Stimulated activated CD8-positive, alpha-beta memory T cell treated with anti-CD3 and anti-CD28 coated beads, Interleukin-4, amount 100 ng/mL, for 24 hours (primary cell): ENCODE results near the gene ANKRD13B.
"Not testable (repeated sequence)": the region's sequence is repeated elsewhere in the genome, so short reads cannot be mapped to it uniquely, and the experiment has no call there.

Experiments used
- DNase-seq: peaks from one replicate; pipeline ENCODE4 v3.0.0-alpha.2; 2020; ENCODE audit warnings: low read depth

ANKRD13B gene

DNA sequence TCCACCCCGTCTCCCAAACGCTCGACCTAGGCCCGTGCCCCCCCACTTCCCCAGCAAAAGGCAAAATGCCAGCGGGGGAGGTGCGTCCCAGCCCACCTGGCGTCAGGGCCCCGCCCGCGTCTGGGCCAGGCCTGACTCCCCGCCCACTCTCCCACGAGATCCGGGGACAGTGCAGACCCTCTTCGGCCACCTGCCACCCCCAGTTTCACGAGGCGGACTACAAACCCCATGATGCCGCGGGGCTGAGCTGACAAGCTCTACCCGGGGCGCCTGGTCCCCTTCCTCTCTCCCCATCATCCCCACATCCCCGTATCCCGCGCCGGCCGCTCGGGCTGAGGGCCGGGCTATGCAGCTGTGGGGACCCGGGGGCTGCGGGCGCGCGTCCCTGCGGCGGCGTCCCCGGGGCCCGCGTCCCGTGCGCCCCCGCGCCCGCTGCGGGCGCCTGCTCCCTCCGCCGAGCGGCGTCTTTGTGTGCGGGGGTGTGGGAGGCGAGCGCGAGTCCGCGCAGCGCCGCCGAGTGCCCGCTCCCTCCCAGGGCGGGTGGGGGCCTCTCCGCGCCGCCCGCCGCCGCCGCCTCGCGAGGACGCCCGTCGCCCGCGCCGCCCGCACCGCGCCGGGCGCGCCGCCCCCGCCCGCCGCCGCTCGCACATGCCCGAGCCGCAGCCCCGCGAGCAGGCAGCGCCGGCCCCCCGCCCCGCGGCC, at the start of gene ANKRD13B:
Gene ANKRD13B (plus strand): TSS at position 283 of the 702 bp plus-strand sequence. CDS start 490 bp downstream, outside the sequence.
- DNase-seq: no peak

GRCh38 chr17:29544066-29544465, 48.9 kb upstream of the ANKRD13B start:
- no peak for DNase-seq

DNA sequence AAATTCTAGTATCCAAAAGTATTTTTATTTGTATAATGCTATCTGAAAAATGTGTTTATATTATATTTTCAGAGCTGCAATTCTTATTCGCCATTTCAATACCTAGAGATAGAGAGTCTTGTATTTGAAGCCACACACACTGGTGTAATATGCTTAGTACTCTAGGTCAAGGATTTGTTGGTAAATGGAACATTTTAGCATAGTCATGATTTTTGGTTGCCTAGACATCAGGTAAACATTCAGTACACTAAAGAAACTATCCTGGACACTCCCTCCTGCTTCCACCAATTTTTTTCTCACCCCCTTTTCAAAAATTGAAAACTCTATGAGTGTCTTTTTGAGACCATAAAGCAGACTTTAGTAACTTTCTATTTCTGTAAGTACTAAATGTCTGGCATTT, 46.8 kb upstream of the ANKRD13B start:
- DNase-seq: no peak

DNA sequence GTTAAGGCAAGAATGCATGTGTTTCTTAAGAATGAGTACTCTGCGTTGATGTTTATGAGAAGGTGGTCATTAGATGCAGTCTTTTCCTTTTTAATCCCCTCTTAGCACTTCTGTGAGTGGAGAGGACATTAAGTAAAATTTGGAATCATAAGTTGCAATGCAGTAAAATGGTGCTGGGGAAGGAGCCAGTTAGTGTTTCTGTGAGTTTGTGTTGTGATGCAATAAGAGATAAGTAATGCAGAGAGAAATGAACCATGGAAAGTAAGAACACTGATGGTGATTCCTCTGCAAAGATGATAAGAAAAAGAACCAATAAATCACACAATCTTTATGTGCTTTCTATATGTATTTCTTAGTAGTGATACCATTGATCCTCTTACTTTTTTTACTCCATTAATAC, 46.1 kb upstream of the ANKRD13B start:
- no peak for DNase-seq

DNA sequence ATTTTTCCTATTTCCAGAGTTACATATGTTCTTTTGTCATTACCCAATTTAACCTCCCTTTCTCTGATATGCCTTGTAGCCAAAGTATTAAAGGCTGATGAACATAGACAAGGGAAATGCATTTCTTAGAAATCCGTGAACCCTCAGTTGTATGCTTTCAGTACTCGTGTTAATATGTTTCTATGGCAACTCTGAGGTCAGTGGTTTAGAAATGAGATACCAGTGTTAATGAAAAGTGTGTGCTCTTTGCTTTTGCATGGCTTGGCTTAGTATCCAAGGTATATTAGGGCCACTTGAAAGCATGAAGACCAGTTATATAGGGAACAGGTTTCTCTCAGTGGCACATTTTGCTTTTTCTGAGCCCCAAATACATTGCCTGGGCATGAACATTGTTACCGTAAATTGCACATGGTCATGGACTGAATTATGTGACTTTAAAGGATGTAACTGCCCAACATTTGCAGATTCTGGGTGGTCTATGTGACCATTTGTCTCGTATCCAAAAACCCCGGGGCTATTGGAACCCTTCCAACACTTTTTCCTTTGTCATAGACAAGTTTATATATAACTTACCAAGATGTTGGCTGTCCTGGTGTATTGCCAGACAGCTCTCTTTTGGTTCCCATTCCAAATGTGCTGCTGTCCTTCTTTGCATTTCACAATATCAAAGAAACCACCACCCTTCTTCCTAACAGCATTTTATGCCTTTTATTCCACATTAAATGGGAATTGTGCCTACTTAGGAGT, 43.6 kb upstream of the ANKRD13B start:
- DNase-seq: no peak

DNA sequence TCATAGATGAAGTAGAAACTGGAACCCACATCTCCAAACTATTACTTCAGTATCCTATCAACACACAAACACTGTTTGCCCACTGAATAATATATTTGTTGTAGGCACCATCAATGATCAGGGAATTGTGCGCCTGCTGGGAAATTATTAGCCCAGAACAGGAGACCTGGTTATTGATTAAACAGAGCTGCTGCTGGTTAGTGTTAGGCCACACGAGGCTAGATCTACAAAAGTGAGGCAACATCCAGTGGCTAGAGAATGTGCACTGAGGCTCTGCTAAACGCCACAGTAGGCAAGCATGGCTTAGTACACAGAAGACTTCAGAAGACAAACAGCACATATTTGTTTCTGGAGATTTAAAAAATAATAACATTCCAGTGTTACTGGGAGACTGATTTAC, 37.1 kb upstream of the ANKRD13B start:
- DNase-seq: no peak

DNA sequence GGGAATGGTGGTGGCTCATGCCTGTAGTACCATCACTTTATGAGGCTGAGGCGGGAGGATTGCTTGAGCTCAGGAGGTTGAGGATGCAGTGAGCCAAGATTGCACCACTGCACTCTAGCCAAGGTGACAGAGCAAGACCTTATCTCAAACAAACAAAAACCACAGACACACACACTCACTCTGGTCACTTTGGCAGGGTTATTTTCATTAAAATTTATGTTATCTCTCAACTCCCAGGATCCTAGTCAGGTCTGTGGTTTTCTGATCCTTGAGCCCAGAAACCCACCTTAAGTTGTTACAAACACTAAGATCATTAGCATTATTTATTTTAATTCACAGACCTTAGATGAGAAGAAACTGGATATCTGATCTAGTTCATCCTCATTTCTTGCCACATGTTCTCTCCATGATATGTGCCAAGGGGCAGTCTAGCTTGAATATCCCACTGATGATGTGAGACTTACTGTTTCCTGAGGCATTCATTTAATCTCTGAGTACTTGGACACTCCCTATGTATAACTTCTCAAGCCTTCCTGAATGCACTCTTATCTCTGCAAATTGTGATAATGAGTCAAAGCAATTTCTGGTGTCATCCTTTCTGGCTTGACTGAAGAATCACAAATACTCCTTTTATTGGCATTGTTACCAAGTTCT, 35.7 kb upstream of the ANKRD13B start:
- no peak for DNase-seq

- DNase-seq: no peak
Observed at GRCh38 chr17:29557739-29558116, 35.2 kb upstream of the ANKRD13B start.

GRCh38 chr17:29558139-29558538, 34.8 kb upstream of the ANKRD13B start:
- DNase-seq: not testable (repeated sequence)

DNA sequence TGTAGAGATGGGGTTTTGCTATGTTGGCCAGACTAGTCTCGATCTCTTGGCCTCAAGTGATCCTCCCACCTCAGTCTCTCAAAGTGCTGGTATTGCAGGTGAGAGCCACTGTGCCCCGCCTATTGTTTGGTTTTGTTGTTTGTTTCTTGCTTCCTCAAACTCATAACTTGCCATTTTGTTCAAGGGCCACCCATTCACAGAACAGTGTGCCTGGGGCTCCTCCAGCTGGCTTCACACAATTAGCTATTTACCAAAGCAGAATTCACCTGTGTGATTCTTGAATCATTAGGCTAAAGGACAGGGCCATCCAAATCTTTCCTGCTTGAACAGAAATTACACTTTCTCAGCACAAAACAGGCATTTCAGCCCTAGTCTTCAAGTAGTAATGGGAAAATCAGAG, 33.3 kb upstream of the ANKRD13B start:
- no peak for DNase-seq

DNA sequence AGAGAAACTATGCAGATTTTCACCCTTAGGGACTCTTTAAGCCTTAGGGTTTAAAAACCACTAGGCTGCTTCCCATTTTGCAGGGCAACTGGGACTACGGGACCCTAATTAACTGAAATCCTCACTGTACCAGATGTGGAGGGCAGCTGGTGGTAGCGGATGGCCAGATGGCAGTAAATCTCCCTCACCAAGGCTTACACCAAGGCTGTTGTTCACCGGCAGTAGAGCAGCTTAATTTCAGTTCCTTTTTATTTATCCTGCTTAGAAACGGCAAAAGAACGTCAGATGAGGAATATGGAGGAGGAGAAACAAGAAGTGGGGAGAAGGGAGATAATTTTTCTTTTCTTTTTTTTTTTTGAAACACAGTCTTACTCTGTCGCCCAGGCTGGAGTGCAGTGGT, 32.6 kb upstream of the ANKRD13B start:
- DNase-seq: no peak

DNA sequence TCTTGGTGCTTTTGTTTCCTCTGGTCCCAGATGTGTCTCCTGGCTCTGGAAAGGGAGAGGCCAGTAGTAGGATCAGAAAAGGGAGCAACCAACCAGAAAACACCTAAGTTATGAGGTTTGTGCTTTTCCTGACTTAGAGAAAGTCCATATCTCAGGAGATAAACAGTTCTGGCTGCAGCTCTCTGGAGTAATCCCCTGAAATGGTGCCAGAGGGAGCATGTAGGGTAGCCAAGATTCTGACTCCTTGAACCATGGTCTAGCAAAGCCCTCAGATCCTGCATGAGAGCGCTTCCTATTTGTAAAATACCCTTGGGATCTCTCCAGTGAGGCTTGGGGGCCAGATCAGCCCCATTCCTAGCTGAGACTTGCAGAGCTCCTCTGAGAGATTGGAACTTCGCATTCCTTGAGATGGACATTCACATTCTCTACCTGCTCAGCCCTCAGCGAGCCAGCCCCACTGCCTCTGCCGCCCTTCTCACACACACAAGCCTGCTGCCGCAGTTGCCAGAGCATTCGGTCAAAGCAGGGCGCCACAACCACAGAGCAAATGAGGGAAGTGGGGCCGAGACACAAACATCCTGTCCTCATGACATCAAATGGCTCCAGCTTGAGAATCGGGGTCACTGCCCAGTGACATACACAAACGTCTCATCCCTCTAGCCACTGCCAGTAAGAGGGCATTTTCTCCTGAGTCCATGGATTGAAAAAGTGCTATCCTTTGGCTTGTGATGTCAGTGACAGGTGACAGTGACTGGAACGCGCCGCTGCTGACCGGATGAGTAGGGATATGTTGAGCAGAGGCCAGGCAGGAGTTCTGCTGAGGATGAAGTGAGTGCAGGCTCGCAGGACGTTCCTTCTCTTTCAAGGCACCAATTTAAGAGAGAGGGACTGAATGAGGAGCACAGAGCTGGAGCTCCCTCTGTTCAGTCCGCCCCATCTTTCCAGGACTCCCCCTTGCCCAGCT, 31.1 kb upstream of the ANKRD13B start:
- DNase-seq: no peak

DNA sequence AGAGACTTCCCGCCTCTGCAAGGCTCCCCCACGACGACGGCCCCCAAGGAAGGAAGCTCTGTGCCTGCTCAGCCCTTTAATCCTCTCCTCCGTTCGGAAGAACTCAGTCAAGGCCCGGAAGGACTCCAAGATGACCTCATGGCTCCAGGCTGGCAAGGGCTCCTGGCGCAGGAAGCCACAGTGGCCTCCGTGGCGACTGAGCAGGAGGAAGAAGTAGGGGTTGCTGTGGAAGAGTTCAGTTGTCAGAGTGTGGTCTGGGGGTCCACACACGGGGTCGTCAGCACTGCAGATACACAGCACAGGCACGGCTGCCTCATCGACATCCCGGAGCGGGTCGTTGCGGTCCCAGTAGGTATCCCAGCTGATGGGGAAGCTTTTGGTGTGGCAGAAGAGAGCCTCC, 30.3 kb upstream of the ANKRD13B start:
- DNase-seq: no peak

DNA sequence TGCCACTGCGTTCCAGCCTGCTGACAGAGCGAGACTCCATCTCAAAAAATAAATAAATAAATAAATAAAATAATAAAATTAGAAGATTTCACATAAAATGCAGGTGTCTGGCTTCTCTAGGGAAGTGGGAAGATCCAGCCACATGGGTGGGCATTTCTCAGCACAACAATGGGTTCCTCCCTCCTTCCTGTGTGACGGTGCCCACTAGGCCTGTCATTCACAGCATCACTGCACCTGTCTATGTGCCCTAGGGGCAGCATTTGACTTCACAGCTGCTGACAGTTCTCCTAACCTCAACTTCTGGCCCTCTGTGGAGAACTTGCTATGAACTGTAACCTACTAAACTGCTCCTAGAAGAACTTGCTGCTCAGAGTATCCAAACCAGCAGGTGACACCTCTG, 29.1 kb upstream of the ANKRD13B start:
- no peak for DNase-seq

DNA sequence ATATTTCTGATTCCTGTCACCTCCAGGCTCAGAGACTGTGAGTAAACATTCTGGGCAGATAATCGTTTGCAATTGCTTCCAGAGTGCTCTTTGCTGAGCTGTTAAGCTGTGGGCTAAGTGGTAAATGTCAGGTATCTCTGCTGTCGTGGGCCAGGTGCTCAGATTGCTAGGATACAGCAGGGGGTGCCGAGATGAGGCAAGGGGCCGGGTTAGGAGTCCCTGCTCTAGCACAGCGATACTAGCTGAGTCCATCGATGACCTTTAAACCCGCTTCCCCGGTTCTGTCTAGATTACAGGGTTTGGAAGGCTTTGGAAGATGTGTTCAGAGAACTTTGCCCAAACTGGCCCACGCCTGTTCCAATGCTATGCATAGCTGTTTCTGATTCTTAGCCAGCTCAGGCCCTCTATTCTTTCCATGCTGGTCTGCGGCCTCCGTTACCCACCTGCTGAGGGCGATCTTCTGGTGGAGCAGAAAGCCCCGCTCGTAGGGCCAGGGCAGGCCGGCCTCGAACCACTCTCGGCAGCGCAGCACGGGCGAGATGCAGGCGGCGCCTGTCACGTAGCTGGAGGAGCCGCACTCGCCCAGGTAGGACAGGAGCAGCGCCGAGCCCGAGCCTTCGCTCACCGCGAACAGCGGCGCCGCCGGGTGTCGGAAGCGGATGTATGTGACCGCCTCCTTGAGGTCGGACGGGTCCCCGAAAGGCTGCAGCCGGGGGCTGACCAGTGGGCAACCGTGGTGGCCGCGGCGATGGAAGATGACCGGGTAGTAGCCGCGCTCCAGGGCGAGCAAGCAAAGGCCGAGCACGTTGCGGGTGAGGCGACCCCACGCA, 27.1 kb upstream of the ANKRD13B start:
- no peak for DNase-seq

- no peak for DNase-seq
Observed at GRCh38 chr17:29566473-29567303, 26.2 kb upstream of the ANKRD13B start, which contains the start of gene ABHD15. Gene ABHD15 (minus strand): TSS chr17:29567037. CDS start chr17:29566966, 71 bp downstream.

DNA sequence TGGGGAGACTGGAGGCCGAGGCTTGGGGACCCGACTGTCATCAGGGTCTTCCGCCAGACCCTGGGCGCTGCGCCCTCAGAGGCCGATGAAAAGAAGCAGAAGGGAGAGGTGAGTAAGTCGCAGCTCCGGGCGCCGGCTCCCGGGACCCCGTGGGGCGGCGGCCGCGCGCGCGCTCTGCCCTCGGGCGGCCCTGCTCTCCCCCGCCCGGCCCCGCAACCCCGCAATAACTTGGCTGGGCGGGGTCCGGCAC, 25.7 kb upstream of the ANKRD13B start:
- DNase-seq: no peak

GRCh38 chr17:29567554-29568330, 25.2 kb upstream of the ANKRD13B start:
- DNase-seq: peak; percentile 62
